Measurements from ENCODE around the gene MLLT3.

DNA sequence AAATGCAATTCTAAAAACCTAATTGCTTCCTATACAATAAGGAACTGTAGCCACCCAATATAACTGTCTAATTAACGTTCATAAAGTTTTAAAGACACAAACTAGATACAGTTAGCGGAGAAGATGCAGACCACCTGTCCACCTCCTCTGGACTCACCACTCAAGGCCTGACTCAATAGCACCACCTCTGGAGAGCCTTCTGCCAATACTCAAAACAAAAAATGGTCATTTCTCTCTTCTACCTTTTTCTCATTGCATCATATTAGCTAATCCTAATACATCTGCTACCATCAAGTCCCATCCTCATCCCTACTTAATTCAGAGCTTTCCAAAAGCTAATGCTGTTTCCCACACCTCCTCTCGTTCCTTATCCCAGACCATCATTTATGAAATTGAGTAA, 159.9 kb downstream of the MLLT3 start:
- TF ChIP-seq, protein P1, sequence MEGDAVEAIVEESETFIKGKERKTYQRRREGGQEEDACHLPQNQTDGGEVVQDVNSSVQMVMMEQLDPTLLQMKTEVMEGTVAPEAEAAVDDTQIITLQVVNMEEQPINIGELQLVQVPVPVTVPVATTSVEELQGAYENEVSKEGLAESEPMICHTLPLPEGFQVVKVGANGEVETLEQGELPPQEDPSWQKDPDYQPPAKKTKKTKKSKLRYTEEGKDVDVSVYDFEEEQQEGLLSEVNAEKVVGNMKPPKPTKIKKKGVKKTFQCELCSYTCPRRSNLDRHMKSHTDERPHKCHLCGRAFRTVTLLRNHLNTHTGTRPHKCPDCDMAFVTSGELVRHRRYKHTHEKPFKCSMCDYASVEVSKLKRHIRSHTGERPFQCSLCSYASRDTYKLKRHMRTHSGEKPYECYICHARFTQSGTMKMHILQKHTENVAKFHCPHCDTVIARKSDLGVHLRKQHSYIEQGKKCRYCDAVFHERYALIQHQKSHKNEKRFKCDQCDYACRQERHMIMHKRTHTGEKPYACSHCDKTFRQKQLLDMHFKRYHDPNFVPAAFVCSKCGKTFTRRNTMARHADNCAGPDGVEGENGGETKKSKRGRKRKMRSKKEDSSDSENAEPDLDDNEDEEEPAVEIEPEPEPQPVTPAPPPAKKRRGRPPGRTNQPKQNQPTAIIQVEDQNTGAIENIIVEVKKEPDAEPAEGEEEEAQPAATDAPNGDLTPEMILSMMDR (IDR thresholded peaks at IDR 0.05), result no peak
- TF ChIP-seq, protein P2, sequence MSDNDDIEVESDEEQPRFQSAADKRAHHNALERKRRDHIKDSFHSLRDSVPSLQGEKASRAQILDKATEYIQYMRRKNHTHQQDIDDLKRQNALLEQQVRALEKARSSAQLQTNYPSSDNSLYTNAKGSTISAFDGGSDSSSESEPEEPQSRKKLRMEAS (CRISPR knock-in tag; IDR thresholded peaks at IDR 0.05), result no peak
- TF ChIP-seq CBFB (CRISPR knock-in tag; IDR thresholded peaks at IDR 0.05; ENCODE audit: low read depth), result no peak
- TF ChIP-seq NR3C1 (CRISPR knock-in tag; conservative IDR thresholded peaks at IDR 0.05; ENCODE audit: low read depth), result no peak
- no peak for TF ChIP-seq TEAD4 (CRISPR knock-in tag; IDR thresholded peaks at IDR 0.05)
- TF ChIP-seq, protein P3, sequence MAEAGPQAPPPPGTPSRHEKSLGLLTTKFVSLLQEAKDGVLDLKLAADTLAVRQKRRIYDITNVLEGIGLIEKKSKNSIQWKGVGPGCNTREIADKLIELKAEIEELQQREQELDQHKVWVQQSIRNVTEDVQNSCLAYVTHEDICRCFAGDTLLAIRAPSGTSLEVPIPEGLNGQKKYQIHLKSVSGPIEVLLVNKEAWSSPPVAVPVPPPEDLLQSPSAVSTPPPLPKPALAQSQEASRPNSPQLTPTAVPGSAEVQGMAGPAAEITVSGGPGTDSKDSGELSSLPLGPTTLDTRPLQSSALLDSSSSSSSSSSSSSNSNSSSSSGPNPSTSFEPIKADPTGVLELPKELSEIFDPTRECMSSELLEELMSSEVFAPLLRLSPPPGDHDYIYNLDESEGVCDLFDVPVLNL (CRISPR knock-in tag; IDR thresholded peaks at IDR 0.05; ENCODE audit: borderline replicate concordance, low read depth), result no peak
